Prostate gland (tissue), 2 donors: ENCODE measurements around the gene MLF2. TPM values are rescaled to one million over a fixed set of nuclear protein-coding genes. Genes with fewer than 3 reads are reported as not detected.
"Not testable (repeated sequence)": the region's sequence is repeated elsewhere in the genome, so short reads cannot be mapped to it uniquely, and the experiment has no call there.

Experiments
- DNase-seq: peaks from one replicate; pipeline ENCODE4 v3.0.0-alpha.2; 2019; ENCODE audit warnings: low spot score
- H3K27ac ChIP-seq, 2 donors: fragments of 200-600 bp; sonication (generic); 2 replicates each; pipeline ENCODE4 v1.5.1; 2017 to 2019
- H3K27me3 ChIP-seq: fragments of 200-600 bp; sonication (generic); replicated peaks from 2 replicates; pipeline ENCODE4 v1.5.1; 2019; ENCODE audit not compliant: insufficient read depth
- H3K36me3 ChIP-seq, 2 donors: fragments of 200-600 bp; sonication (generic); 1 replicate in 1 of 2; 2 replicates in 1 of 2; pipeline versions ENCODE4 v1.5.1 to v1.8.1; 2017 to 2019
- H3K4me1 ChIP-seq: fragments of 200-600 bp; sonication (generic); replicated peaks from 2 replicates; pipeline ENCODE4 v1.5.1; 2019
- H3K4me3 ChIP-seq, 2 donors: fragments of 200-600 bp; sonication (generic); 2 replicates each; pipeline ENCODE4 v1.5.1; 2017 to 2019
- H3K9me3 ChIP-seq: fragments of 200-600 bp; sonication (generic); 2 replicates; pipeline ENCODE4 v1.5.1; 2017
- POLR2A ChIP-seq: fragments of 450-650 bp; IDR thresholded peaks from one replicate; pipeline ENCODE4 v1.6.1; 2016; ENCODE audit warnings: antibody characterized with exemption, mild to moderate bottlenecking
- POLR2AphosphoS5 ChIP-seq: sonication (generic); formaldehyde crosslinking; IDR thresholded peaks from one replicate; pipeline ENCODE4 v1.6.1; 2017; ENCODE audit warnings: antibody characterized with exemption
- WGBS: methylation state at CpG from one replicate; pipeline ENCODE4 v1.1.5; 2018; 5-methylcytosine and 5-hydroxymethylcytosine counted together
- intact Hi-C: fragments of 100-400 bp; cut with DNase I; formaldehyde crosslinking; loops from one replicate; pipeline ENCODE4 v1.14.2; 2022
- total RNA-seq, 2 donors: library from RNA; depleted of rRNA; stranded (reverse); fragments of >200 nt; gene quantifications; one replicate each; pipeline ENCODE4 v1.1.0, GENCODE V29; 2016
- TF ChIP-seq, protein P1 (sequence below), 4 experiments: fragments of 200-600 bp in 2 of 4; fragments of 450-650 bp in 2 of 4; sonication (generic) in 2 of 4; IDR thresholded peaks; 1 replicate in 3 of 4; 2 replicates in 1 of 4; pipeline ENCODE4 v1.5.1; 2016 to 2019; ENCODE audit warnings: antibody characterized with exemption in 4 of 4, mild to moderate bottlenecking in 2 of 4, moderate library complexity in 2 of 4

The MLF2 gene
- total RNA-seq, 2 donors from 2014 or later: 267 to 282 TPM

DNA sequence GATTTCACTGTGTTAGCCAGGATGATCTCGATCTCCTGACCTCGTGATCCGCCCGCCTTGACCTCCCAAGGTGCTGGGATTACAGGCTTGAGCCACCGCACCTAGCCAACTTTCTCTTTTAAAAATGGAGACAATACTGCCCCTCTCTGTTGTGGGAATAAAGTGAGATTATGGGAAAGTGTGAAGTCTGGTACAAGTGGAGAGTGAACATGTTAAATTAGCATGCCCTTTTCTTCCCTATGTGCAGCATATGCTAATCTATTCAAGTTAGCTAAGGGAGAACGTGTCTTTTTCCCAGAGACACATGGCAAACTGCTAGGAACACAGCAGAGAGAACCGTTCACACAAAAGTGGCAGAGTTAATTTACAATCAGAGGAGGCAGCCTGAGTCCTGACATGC lies 27.6 kb downstream of the MLF2 start:
- no peak overlapping the region for H3K4me3 ChIP-seq
- H3K27ac ChIP-seq: no peak overlapping the region
- WGBS: 92% methylated on average over 7 of the region's 7 CpGs
- H3K27me3 ChIP-seq: no peaks in the 10 kb centered on the region
- no peaks in the 10 kb centered on the region for H3K4me1 ChIP-seq
- intact Hi-C loops: no loop called here
- peaks cover 5 to 9% of the 10 kb centered on the region in 2 donors for H3K36me3 ChIP-seq
- TF ChIP-seq POLR2AphosphoS5: no peak
- DNase-seq: no peak
- no peaks in the 10 kb centered on the region for H3K9me3 ChIP-seq

DNA sequence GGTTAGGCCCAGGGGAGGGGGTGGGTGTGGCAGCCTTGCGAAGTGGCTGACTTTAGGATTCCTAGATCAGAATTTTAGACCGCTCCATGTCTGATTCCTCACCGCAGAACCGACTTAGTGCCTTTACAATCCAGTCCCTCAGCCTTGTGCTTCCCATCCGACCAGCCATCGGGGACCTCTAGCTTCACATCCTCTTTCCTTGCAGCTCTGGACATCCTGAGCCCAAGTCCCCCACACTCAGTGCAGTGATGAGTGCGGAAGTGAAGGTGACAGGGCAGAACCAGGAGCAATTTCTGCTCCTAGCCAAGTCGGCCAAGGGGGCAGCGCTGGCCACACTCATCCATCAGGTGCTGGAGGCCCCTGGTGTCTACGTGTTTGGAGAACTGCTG lies 28.5 kb downstream of the MLF2 start:
- peak; percentile 7 for DNase-seq
- H3K27ac ChIP-seq: peak overlapping the region; percentile 73 to 76
- H3K9me3 ChIP-seq: no peaks in the 10 kb centered on the region
- H3K4me1 ChIP-seq: no peaks in the 10 kb centered on the region
- H3K27me3 ChIP-seq: no peaks in the 10 kb centered on the region
- peaks cover 5 to 6% of the 10 kb centered on the region in 2 donors for H3K36me3 ChIP-seq
- intact Hi-C loops: loop anchor here (1.0 kb wide), 1 partner anchor 35 kb away; the partner anchor contains the start of gene ZNF384
- 8% methylated on average over 10 of the region's 10 CpGs for WGBS
- no peak for TF ChIP-seq POLR2A
- no peak for TF ChIP-seq POLR2AphosphoS5
- peak overlapping the region; percentile 49 to 59 for H3K4me3 ChIP-seq

DNA sequence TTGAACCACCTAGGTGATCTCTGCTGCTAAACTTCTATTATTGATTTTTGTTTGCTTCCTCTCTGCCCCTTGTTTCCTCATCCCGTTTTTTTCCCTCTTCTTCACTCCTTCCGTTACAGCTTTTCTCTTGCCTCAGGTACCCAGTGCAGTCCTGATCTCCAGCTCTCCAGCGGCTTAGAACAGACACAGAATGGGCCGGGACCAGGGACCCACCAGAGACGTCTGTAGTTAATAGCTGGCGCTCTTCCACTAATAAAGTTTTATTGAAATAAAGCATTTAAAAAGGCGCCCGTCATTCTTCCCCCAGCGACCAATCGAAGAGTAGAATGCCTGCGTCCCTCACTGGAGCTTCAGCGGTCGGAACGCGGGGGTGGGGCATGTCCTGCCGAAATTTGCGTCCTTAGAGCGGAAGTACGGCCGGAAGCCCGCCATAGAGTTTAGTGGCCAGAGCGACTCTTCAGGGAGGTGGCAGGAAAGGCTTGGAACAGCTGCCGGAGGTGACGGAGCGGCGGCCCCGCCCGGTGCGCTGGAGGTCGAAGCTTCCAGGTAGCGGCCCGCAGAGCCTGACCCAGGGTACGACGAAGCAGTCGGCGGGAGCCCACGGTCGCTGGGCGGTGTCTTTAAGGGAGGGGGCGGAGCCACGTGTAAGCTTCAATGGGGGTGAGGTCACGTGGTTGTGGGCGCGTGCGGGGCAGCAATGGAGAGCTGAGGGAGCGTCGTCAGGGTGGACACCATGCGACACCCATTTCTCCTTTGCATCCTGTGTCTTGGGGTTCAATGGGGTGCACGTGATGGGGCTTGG lies 29.1 kb downstream of the MLF2 start, which contains the start of gene COPS7A:
COPS7A (plus strand) TSS at position 440 of the 802 bp plus-strand sequence. CDS start 611 bp downstream, outside the sequence.
- Histone ChIP-seq H3K27ac (peak within 1 kb of the TSS; percentile 73 to 76), H3K9me3 (no peaks in the 10 kb centered on the region), H3K27me3 (no peaks in the 10 kb centered on the region), H3K4me1 (no peaks in the 10 kb centered on the region), H3K4me3 (peak within 1 kb of the TSS; percentile 49 to 59), H3K36me3 (peaks cover 0 to 4% of the 10 kb centered on the region in 2 donors)
- peak; percentile 64 for TF ChIP-seq POLR2A
- TF ChIP-seq POLR2AphosphoS5: peak; percentile 96
- TF ChIP-seq, protein P1, sequence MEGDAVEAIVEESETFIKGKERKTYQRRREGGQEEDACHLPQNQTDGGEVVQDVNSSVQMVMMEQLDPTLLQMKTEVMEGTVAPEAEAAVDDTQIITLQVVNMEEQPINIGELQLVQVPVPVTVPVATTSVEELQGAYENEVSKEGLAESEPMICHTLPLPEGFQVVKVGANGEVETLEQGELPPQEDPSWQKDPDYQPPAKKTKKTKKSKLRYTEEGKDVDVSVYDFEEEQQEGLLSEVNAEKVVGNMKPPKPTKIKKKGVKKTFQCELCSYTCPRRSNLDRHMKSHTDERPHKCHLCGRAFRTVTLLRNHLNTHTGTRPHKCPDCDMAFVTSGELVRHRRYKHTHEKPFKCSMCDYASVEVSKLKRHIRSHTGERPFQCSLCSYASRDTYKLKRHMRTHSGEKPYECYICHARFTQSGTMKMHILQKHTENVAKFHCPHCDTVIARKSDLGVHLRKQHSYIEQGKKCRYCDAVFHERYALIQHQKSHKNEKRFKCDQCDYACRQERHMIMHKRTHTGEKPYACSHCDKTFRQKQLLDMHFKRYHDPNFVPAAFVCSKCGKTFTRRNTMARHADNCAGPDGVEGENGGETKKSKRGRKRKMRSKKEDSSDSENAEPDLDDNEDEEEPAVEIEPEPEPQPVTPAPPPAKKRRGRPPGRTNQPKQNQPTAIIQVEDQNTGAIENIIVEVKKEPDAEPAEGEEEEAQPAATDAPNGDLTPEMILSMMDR (IDR thresholded peaks at IDR 0.05): peak in 2 of 4 experiments; percentile 17 to 30
- WGBS: under 1% methylated on average over 34 of the region's 49 CpGs
- intact Hi-C loops: loop anchor here (1.0 kb wide), 1 partner anchor 35 kb away; the partner anchor contains the start of gene ZNF384
- peak; percentile 98 for DNase-seq

DNA sequence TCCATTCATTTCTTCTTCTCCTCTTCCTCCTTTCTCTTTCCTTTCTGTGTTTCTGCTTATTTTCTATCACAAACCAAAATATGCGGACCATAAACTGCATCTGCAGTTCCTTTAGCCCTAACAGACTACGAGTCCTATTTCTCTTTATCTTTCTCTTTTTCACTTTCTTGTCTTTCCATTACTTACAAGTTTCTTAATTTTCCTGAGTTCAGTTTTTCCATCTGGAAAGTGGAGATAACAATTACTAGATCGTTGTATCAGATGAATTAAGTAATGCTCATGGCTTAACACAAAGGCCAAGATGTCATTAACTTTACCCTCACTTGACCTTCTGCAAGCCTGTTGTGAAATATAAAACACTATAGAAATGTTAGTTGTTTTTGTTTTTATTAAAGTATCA lies 30.1 kb downstream of the MLF2 start:
- H3K27ac ChIP-seq: no peak overlapping the region
- intact Hi-C loops: no loop called here
- no peak for DNase-seq
- H3K36me3 ChIP-seq: no peaks in the 10 kb centered on the region
- H3K9me3 ChIP-seq: no peaks in the 10 kb centered on the region
- H3K4me3 ChIP-seq: no peak overlapping the region
- no peaks in the 10 kb centered on the region for H3K27me3 ChIP-seq
- 86% methylated on average over 3 of the region's 3 CpGs for WGBS
- no peaks in the 10 kb centered on the region for H3K4me1 ChIP-seq
- no peak for TF ChIP-seq POLR2A
- no peak for TF ChIP-seq POLR2AphosphoS5
- TF ChIP-seq, protein P1 (IDR thresholded peaks at IDR 0.05): no peak

DNA sequence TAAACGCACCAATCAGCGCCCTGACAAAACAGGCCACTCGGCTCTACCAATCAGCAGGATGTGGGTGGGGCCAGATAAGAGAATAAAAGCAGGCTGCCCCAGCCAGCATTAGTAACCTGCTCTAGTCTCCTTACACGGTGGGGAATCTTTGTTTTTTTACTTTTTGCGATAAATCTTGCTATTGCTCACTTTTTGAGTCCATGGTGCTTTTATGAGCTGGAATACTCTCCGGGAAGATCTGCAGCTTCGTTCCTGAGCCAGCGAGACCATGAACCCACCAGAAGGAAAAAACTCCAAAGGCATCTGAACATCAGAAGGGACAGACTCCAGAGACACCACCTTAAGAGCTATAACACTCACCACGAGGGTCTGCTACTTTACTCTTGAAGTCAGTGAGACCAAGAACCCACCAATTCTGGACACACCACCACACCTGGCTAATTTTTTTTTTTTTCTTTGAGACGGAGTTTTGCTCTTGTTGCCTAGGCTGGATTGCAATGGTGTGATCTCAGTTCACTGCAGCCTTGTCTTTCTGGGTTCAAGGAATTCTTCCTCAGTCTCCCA lies 36.0 kb downstream of the MLF2 start:
- H3K27me3 ChIP-seq: no peaks in the 10 kb centered on the region
- no peaks in the 10 kb centered on the region for H3K9me3 ChIP-seq
- intact Hi-C loops: no loop called here
- H3K4me1 ChIP-seq: no peaks in the 10 kb centered on the region
- TF ChIP-seq POLR2AphosphoS5: no peak
- TF ChIP-seq, protein P1 (IDR thresholded peaks at IDR 0.05): no peak
- H3K4me3 ChIP-seq: no peak overlapping the region
- 83% methylated on average over 10 of the region's 10 CpGs for WGBS
- DNase-seq: no peak
- H3K27ac ChIP-seq: no peak overlapping the region
- H3K36me3 ChIP-seq: no peaks in the 10 kb centered on the region

DNA sequence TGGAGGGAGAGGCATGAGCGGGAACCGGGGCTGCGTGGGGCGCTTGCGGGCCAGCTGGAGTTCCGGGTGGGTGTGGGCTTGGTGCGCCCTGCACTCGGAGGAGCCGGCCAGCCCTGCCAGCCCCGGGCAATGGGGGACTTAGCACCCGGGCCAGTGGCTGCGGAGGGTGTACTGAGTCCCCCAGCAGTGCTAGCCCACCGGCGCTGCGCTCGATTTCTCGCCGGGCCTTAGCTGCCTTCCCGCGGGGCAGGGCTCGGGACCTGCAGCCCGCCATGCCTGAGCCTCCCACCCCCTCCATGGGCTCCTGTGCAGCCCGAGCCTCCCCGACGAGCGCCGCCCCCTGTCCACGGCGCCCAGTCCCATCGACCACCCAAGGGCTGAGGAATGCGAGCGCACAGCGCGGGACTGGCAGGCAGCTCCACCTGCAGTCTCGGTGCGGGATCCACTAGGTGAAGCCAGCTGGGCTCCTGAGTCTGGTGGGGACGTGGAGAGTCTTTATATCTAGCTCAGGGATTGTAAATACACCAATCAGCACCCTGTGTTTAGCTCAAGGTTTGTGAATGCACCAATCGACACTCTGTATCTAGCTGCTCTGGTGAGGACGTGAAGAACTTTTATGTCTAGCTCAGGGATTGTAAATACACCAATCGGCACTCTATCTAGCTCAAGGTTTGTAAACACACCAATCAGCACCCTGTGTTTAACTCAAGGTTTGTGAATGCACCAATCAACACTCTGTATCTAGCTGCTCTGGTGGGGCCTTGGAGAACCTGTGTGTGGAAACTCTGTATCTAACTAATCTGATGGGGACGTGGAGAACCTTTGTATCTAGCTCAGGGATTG lies 36.7 kb downstream of the MLF2 start:
- H3K27ac ChIP-seq, H3K36me3 ChIP-seq, H3K4me1 ChIP-seq, H3K4me3 ChIP-seq, intact Hi-C loops, DNase-seq, H3K9me3 ChIP-seq, H3K27me3 ChIP-seq: not testable (repeated sequence)
- 89% methylated on average over 30 of the region's 41 CpGs for WGBS
